Suppressor macrophage treated with lipopolysaccharide for 1 hour (primary cell): ENCODE data around the gene ATP4A.
"Not testable (repeated sequence)": the region's sequence is repeated elsewhere in the genome, so short reads cannot be mapped to it uniquely, and the experiment has no call there.

Experiments
- DNase-seq, 3 donors: peaks; one replicate each; pipeline ENCODE4 v3.0.0-alpha.2; 2020 to 2022

ATP4A gene

GRCh38 chr19:35563207-35563829 lies at the start of gene ATP4A:
Gene ATP4A (minus strand): TSS chr19:35563658. CDS start chr19:35563629, 29 bp downstream.
- DNase-seq: no peak

- peak; percentile 94 to 97 (median 96) for DNase-seq
Observed at GRCh38 chr19:35612559-35613321, 49.3 kb upstream of the ATP4A start, which contains the start of gene HAUS5. Gene HAUS5 (plus strand): TSS chr19:35612735. CDS start chr19:35612795, 60 bp downstream.

- no peak for DNase-seq
Observed at GRCh38 chr19:35612224-35612558, 48.7 kb upstream of the ATP4A start.

GRCh38 chr19:35609851-35610353 lies 46.4 kb upstream of the ATP4A start:
- DNase-seq: peak; percentile 9 to 25 (median 22)

GRCh38 chr19:35608251-35608650 lies 44.8 kb upstream of the ATP4A start:
- DNase-seq: no peak

- no peak for DNase-seq
Observed at GRCh38 chr19:35607661-35608060, 44.2 kb upstream of the ATP4A start.

GRCh38 chr19:35607170-35607569 lies 43.7 kb upstream of the ATP4A start:
- not testable (repeated sequence) for DNase-seq

GRCh38 chr19:35604436-35604835 lies 41.0 kb upstream of the ATP4A start:
- DNase-seq: not testable (repeated sequence)

- no peak for DNase-seq
Observed at GRCh38 chr19:35601971-35602370, 38.5 kb upstream of the ATP4A start.

GRCh38 chr19:35596366-35596999 lies 33.0 kb upstream of the ATP4A start:
- DNase-seq: peak; percentile 42 to 55 (median 53)

GRCh38 chr19:35595928-35596327 lies 32.5 kb upstream of the ATP4A start:
- DNase-seq: no peak

- DNase-seq: not testable (repeated sequence)
Observed at GRCh38 chr19:35595026-35595425, 31.6 kb upstream of the ATP4A start.

GRCh38 chr19:35592226-35592625 lies 28.8 kb upstream of the ATP4A start:
- peak; percentile 39 to 61 (median 60) for DNase-seq

- no peak for DNase-seq
Observed at GRCh38 chr19:35590875-35591274, 27.4 kb upstream of the ATP4A start.

- no peak for DNase-seq
Observed at GRCh38 chr19:35587321-35587720, 23.9 kb upstream of the ATP4A start.

GRCh38 chr19:35585848-35586247 lies 22.4 kb upstream of the ATP4A start, which contains the start of gene PMIS2:
Gene PMIS2 (plus strand): TSS chr19:35586173. CDS start chr19:35586260, 87 bp downstream.
- DNase-seq: peak in 2 of 3 donors; percentile 21 to 31

GRCh38 chr19:35582760-35583159 lies 19.3 kb upstream of the ATP4A start:
- no peak for DNase-seq

GRCh38 chr19:35578707-35579106 lies 15.2 kb upstream of the ATP4A start:
- no peak for DNase-seq

GRCh38 chr19:35577918-35578317 lies 14.5 kb upstream of the ATP4A start:
- DNase-seq: no peak

- no peak for DNase-seq
Observed at GRCh38 chr19:35571406-35571965, 8.0 kb upstream of the ATP4A start.

GRCh38 chr19:35569281-35569781 lies 5.9 kb upstream of the ATP4A start:
- DNase-seq: no peak

GRCh38 chr19:35566738-35567137 lies 3.3 kb upstream of the ATP4A start:
- no peak for DNase-seq
